H1 (cell line): Measurements from ENCODE around the gene HSD17B1. TPM values are rescaled to one million over a fixed set of nuclear protein-coding genes. Genes with fewer than 3 reads are reported as not detected.

Experiments
- CTCF ChIA-PET: fragments of 300-600 bp; sonication (Branson Sonifier 250); formaldehyde crosslinking; loops from one replicate; lab custom pipeline; 2021; ENCODE audit not compliant: partially characterized antibody; lab: Charles Lee
- POLR2A ChIA-PET: fragments of 300-600 bp; sonication (Branson Sonifier 250); formaldehyde crosslinking; loops from one replicate; lab custom pipeline; 2021; ENCODE audit warnings: inconsistent platforms; ENCODE audit not compliant: partially characterized antibody; lab: Charles Lee
- DNase-seq, 2 experiments: peaks; one replicate each; pipeline versions ENCODE4 v3.0.0 to v3.0.0-alpha.2; 2010 to 2022; ENCODE audit warnings: low spot score in 2 of 2, low read depth in 1 of 2, mixed read lengths in 1 of 2
- FAIRE-seq: peaks from 2 replicates; lab custom pipeline; 2011; peaks lifted over from hg19 to GRCh38; lab: Jason Lieb, UNC
- H2AFZ ChIP-seq: 2 replicates; pipeline ENCODE4 v1.8.1; 2012; ENCODE audit warnings: low read length, inconsistent platforms
- H2AK5ac ChIP-seq: 2 replicates; pipeline ENCODE4 v1.6.1; 2013; ENCODE audit warnings: low read depth, low read length
- H2BK120ac ChIP-seq: replicated peaks from 2 replicates; pipeline ENCODE3; 2013; ENCODE audit warnings: low read depth, low read length, inconsistent platforms
- H2BK12ac ChIP-seq: 2 replicates; pipeline ENCODE4 v1.6.1; 2013; ENCODE audit warnings: low read depth, low read length
- H2BK15ac ChIP-seq: 2 replicates; pipeline ENCODE4 v1.6.1; 2013; ENCODE audit warnings: low read length
- H2BK20ac ChIP-seq: 2 replicates; pipeline ENCODE4 v1.6.1; 2013; ENCODE audit warnings: low read length
- H2BK5ac ChIP-seq: 2 replicates; pipeline ENCODE4 v1.6.1; 2013; ENCODE audit warnings: low read depth, low read length
- H3K14ac ChIP-seq: 2 replicates; pipeline ENCODE4 v1.6.1; 2013; ENCODE audit warnings: inconsistent platforms; ENCODE audit not compliant: insufficient read length
- H3K18ac ChIP-seq: 2 replicates; pipeline ENCODE4 v1.6.1; 2013; ENCODE audit warnings: low read length; ENCODE audit errors: extremely low read depth
- H3K23ac ChIP-seq: 2 replicates; pipeline ENCODE4 v1.6.1; 2013; ENCODE audit warnings: inconsistent platforms; ENCODE audit not compliant: insufficient read length
- H3K23me2 ChIP-seq: 2 replicates; pipeline ENCODE4 v1.6.1; 2013; ENCODE audit warnings: low read depth, low read length
- H3K27ac ChIP-seq: 2 replicates; pipeline ENCODE4 v1.6.1; 2011; ENCODE audit warnings: low read depth, low read length, inconsistent platforms
- H3K27me3 ChIP-seq, 4 experiments: replicated peaks in 1 of 4; 1 replicate in 1 of 4; 2 replicates in 3 of 4; pipeline versions ENCODE4 v1.6.1 to v1.8.1; 2011 to 2013; ENCODE audit warnings: low read length in 3 of 4, mild to moderate bottlenecking in 3 of 4, inconsistent platforms in 2 of 4, mixed read lengths in 2 of 4, moderate library complexity in 1 of 4; ENCODE audit not compliant: control insufficient read depth in 3 of 4, insufficient read depth in 3 of 4; ENCODE audit errors: extremely low read depth in 1 of 4
- H3K36me3 ChIP-seq, 4 experiments: 2 replicates each; pipeline versions ENCODE4 v1.6.1 to v1.8.1; 2011 to 2013; ENCODE audit warnings: mild to moderate bottlenecking in 4 of 4, low read length in 3 of 4, moderate library complexity in 2 of 4, control low read depth in 1 of 4, inconsistent platforms in 1 of 4; ENCODE audit not compliant: insufficient read depth in 4 of 4, control insufficient read depth in 2 of 4
- H3K4ac ChIP-seq: replicated peaks from 2 replicates; pipeline ENCODE3; 2013; ENCODE audit warnings: low read length, low read depth, mixed read lengths, inconsistent platforms; ENCODE audit not compliant: insufficient read length
- H3K4me1 ChIP-seq, 4 experiments: replicated peaks in 1 of 4; 1 replicate in 1 of 4; 2 replicates in 3 of 4; pipeline versions ENCODE4 v1.6.1 to v1.8.1; 2011 to 2013; ENCODE audit warnings: low read length in 3 of 4, inconsistent platforms in 2 of 4, mixed read lengths in 1 of 4; ENCODE audit not compliant: insufficient read depth in 4 of 4, control insufficient read depth in 3 of 4
- H3K4me2 ChIP-seq, 2 experiments: 2 replicates each; pipeline versions ENCODE4 v1.6.1 to v1.8.1; 2011 to 2013; ENCODE audit warnings: low read depth in 2 of 2, low read length in 2 of 2, control low read depth in 1 of 2, inconsistent platforms in 1 of 2, mild to moderate bottlenecking in 1 of 2; ENCODE audit not compliant: insufficient read depth in 1 of 2
- H3K4me3 ChIP-seq, 4 experiments: fragments of 200-600, 300-600 bp in 1 of 4; sonication (generic), shearing (Covaris generic), sonication (Bioruptor Twin) in 1 of 4; 2 replicates each; pipeline versions ENCODE4 v1.5.1 to v1.8.1; 2011 to 2016; ENCODE audit warnings: low read length in 4 of 4, low read depth in 3 of 4, control low read depth in 2 of 4, inconsistent platforms in 2 of 4, mild to moderate bottlenecking in 2 of 4, mixed read lengths in 1 of 4, moderate library complexity in 1 of 4; ENCODE audit not compliant: insufficient read depth in 2 of 4; ENCODE audit errors: extremely low read depth in 1 of 4
- H3K56ac ChIP-seq: replicated peaks from 2 replicates; pipeline ENCODE3; 2013; ENCODE audit warnings: low read depth, mild to moderate bottlenecking, mixed read lengths, low read length, inconsistent platforms; ENCODE audit not compliant: insufficient read length
- H3K79me1 ChIP-seq: 2 replicates; pipeline ENCODE4 v1.6.1; 2013; ENCODE audit warnings: low read depth, low read length, control low read depth
- H3K79me2 ChIP-seq, 2 experiments: 2 replicates each; pipeline versions ENCODE4 v1.6.1 to v1.8.1; 2012 to 2013; ENCODE audit warnings: low read length in 2 of 2, mild to moderate bottlenecking in 2 of 2, inconsistent platforms in 1 of 2; ENCODE audit not compliant: insufficient read depth in 2 of 2, control insufficient read depth in 1 of 2
- H3K9ac ChIP-seq, 4 experiments: replicated peaks in 1 of 4; 1 replicate in 1 of 4; 2 replicates in 3 of 4; pipeline versions ENCODE4 v1.6.1 to v1.8.1; 2011 to 2013; ENCODE audit warnings: low read depth in 3 of 4, low read length in 3 of 4, control low read depth in 2 of 4, mild to moderate bottlenecking in 2 of 4, moderate library complexity in 2 of 4, inconsistent platforms in 1 of 4; ENCODE audit errors: extremely low read depth in 1 of 4
- H3K9me3 ChIP-seq, 2 experiments: 2 replicates each; pipeline versions ENCODE4 v1.6.1 to v1.8.1; 2012 to 2013; ENCODE audit warnings: mild to moderate bottlenecking in 2 of 2, moderate library complexity in 2 of 2, control low read depth in 1 of 2, inconsistent platforms in 1 of 2, low read depth in 1 of 2, low read length in 1 of 2, mixed read lengths in 1 of 2; ENCODE audit not compliant: insufficient read depth in 2 of 2
- H4K20me1 ChIP-seq, 2 experiments: replicated peaks in 1 of 2; 2 replicates each; pipeline versions ENCODE3 to v1.8.1; 2011 to 2013; ENCODE audit warnings: inconsistent platforms in 2 of 2, low read length in 2 of 2, mild to moderate bottlenecking in 1 of 2; ENCODE audit not compliant: insufficient read depth in 2 of 2, control insufficient read depth in 1 of 2
- H4K5ac ChIP-seq: 2 replicates; pipeline ENCODE4 v1.6.1; 2013; ENCODE audit warnings: low read length, low read depth, mixed read lengths, inconsistent platforms; ENCODE audit not compliant: insufficient read length
- H4K8ac ChIP-seq: 2 replicates; pipeline ENCODE4 v1.8.0; 2013; ENCODE audit warnings: mild to moderate bottlenecking, moderate library complexity, low read length, inconsistent platforms; ENCODE audit not compliant: insufficient read depth; ENCODE audit errors: extremely low read depth
- H4K91ac ChIP-seq: replicated peaks from 2 replicates; pipeline ENCODE3; 2013; ENCODE audit warnings: low read length, mixed read lengths, inconsistent platforms; ENCODE audit not compliant: insufficient read length
- CBX5 ChIP-seq: fragments of 300-800, 300-1000 bp; sonication (generic); IDR thresholded peaks from 2 replicates; pipeline ENCODE4 v1.7.1; 2016; ENCODE audit warnings: antibody characterized with exemption, low read length, low read depth
- CEBPB ChIP-seq: IDR thresholded peaks from 2 replicates; pipeline ENCODE4 v1.6.1; 2012; ENCODE audit warnings: low read depth, low read length
- HDAC2 ChIP-seq, 2 experiments: fragments of 300-600 bp in 1 of 2; sonication (generic) in 1 of 2; IDR thresholded peaks; 2 replicates each; pipeline ENCODE4 v1.6.1; 2011 to 2012; ENCODE audit warnings: low read depth in 2 of 2, low read length in 2 of 2, mild to moderate bottlenecking in 2 of 2, moderate library complexity in 2 of 2, borderline replicate concordance in 1 of 2, inconsistent platforms in 1 of 2
- SIN3A ChIP-seq, 2 experiments: IDR thresholded peaks in 1 of 2; conservative IDR thresholded peaks in 1 of 2; 2 replicates each; pipeline ENCODE4 v1.6.1; 2011 to 2012; ENCODE audit warnings: low read length in 2 of 2, improper control_type of control experiment in 1 of 2, low read depth in 1 of 2, mild to moderate bottlenecking in 1 of 2
- WGBS, 2 experiments: shearing (Covaris generic) in 1 of 2; methylation state at CpG; one replicate each; pipeline versions ENCODE4 v1.1.6 to v1.1.7; 2013 to 2015; ENCODE audit warnings: low lambda C conversion rate in 2 of 2, mixed read lengths in 2 of 2, inconsistent platforms in 1 of 2, low coverage in 1 of 2, missing lambda C conversion rate in 1 of 2; ENCODE audit not compliant: insufficient replicate concordance in 2 of 2, insufficient coverage in 1 of 2, insufficient read length in 1 of 2; ENCODE audit errors: extremely low coverage in 1 of 2, missing lambda C conversion rate in 1 of 2; 5-methylcytosine and 5-hydroxymethylcytosine counted together
- polyA plus RNA-seq, 7 experiments: library from polyadenylated mRNA; depleted of rRNA in 3 of 7; stranded (reverse) in 5 of 7; unstranded in 2 of 7; fragments of >200 nt in 5 of 7; fragments of 200-250 nt in 2 of 7; gene quantifications; 1 replicate in 5 of 7; 2 replicates in 1 of 7; 4 replicates in 1 of 7; pipeline versions ENCODE4 v1.2.1 to v1.2.3, GENCODE V29; 2011 to 2013; ENCODE audit warnings: missing spikeins in 2 of 7, mixed read lengths in 2 of 7
- total RNA-seq: library from RNA; stranded (reverse); fragmentation: NEBNext Ultra II Directional; extraction: Animal tissue kit (Norgen Biotek cat#: 25700); gene quantifications from 2 replicates; pipeline ENCODE4 v1.2.1, GENCODE V29; 2021
- TF ChIP-seq, protein P1 (sequence below): IDR thresholded peaks from 2 replicates; pipeline ENCODE4 v1.6.1; 2012; ENCODE audit warnings: inconsistent platforms

The HSD17B1 gene
- total and polyA plus RNA-seq, 2 of the 8 experiments (the other 6 are each of a cell fraction or from before 2014, with no cell fraction given) = 0.88 to 1.0 TPM

DNA sequence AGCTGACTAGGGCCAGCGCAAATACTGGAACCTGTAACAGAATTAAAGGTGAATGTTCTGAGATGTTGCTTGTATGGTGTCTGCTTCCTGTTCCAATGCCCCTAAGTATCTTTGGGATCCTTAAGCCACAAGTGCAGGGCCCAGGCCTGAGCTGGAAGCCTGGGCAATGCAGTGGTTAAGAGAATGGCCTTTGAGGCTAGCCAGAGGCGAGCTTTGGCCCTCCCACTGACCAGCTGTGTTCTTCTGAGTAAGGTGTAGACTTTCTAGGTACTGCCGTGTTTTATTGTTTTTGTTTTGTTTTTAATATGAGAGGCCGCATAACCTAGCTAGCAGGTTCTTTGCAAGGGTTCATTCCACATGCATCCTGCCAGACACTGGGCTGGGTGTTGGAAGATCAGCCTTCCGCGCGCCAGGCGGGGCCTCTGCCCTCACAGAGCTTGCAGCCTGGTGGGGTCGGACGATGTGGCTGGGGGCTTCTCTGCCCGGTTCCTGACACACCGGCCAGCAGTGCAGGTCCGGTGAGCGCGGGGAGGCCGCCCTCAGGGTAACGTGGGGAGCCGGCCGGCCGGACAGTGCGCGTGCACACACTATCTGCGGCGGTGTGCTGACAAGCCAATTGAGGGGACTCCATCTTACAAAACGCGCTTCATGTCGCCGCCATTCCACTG is 13.6 kb downstream of the HSD17B1 start:
- TF ChIP-seq HDAC2 (IDR thresholded peaks at IDR 0.05; ENCODE audit: borderline replicate concordance in 1 of 2, low read depth in 2 of 2, low read length in 2 of 2) (no peak), CBX5 (no peak), SIN3A (conservative IDR thresholded peaks at IDR 0.05 in 1 of 2, IDR thresholded peaks at IDR 0.05 in 1 of 2; ENCODE audit: low read depth in 1 of 2, low read length in 2 of 2) (no peak), CEBPB (no peak)
- TF ChIP-seq, protein P1, sequence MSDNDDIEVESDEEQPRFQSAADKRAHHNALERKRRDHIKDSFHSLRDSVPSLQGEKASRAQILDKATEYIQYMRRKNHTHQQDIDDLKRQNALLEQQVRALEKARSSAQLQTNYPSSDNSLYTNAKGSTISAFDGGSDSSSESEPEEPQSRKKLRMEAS = no peak

More for the DNA sequence above, 13.6 kb downstream of the HSD17B1 start:
- peak overlapping the region; percentile 81 for H4K91ac ChIP-seq
- H3K9ac ChIP-seq = peak overlapping the region in 2 of 4 experiments; percentile 56 to 60; a peak in 4 of 7 replicates
- no peak overlapping the region for H3K14ac ChIP-seq
- H3K79me2 ChIP-seq = peaks cover 9 to 22% of the 10 kb centered on the region in 2 experiments; a peak in 3 of 4 replicates
- peak overlapping the region; percentile 82 for H4K8ac ChIP-seq
- peak overlapping the region; percentile 29 for H2BK12ac ChIP-seq
- H3K4me1 ChIP-seq = peaks cover 0 to 21% (median 9%) of the 10 kb centered on the region in 4 experiments; a peak in 5 of 7 replicates
- H3K9me3 ChIP-seq = no peaks in the 10 kb centered on the region
- peak overlapping the region; percentile 44 to 81 (median 74); a peak in 7 of 8 replicates for H3K4me3 ChIP-seq
- H3K27ac ChIP-seq = peak overlapping the region; percentile 45
- WGBS, 2 experiments = 67% methylated on average over 28 of the region's 28 CpGs; no CpG with 5 or more reads in 1 of the 2 experiments
- CTCF ChIA-PET = interaction anchor here (1.0 to 3.9 kb wide), 5 partner anchors 11 to 48 kb away, joined by 3 to 22 read pairs (median 4); partner anchors contain the start of genes HSD17B1 and PSMC3IP
- H2BK120ac ChIP-seq = no peak overlapping the region
- no peak overlapping the region for H2BK15ac ChIP-seq
- H3K79me1 ChIP-seq = peaks cover 17% of the 10 kb centered on the region
- H3K36me3 ChIP-seq = peaks cover 15 to 35% (median 32%) of the 10 kb centered on the region in 4 experiments
- H2AK5ac ChIP-seq = no peak overlapping the region
- H2BK5ac ChIP-seq = peak overlapping the region; percentile 92
- H4K5ac ChIP-seq = peak overlapping the region; percentile 37
- no peaks in the 10 kb centered on the region for H3K27me3 ChIP-seq
- peaks cover 18% of the 10 kb centered on the region for H3K23me2 ChIP-seq
- H3K56ac ChIP-seq = no peak overlapping the region
- H4K20me1 ChIP-seq = peaks cover 0 to 1% of the 10 kb centered on the region in 2 experiments
- POLR2A ChIA-PET = interaction anchor here (0.8 to 8.1 kb wide), 7 partner anchors 10 to 411 kb away, joined by 3 to 74 read pairs (median 6); partner anchors contain the start of genes HSD17B1, PLEKHH3, PSMC3IP and RETREG3
- H3K18ac ChIP-seq = no peak overlapping the region
- H2BK20ac ChIP-seq = no peak overlapping the region
- no peak overlapping the region for H3K23ac ChIP-seq
- FAIRE-seq (no peak), DNase-seq (no peak)
- H2AFZ ChIP-seq = no peak overlapping the region
- peak overlapping the region; percentile 71 for H3K4ac ChIP-seq
- H3K4me2 ChIP-seq = peak overlapping the region; percentile 71 to 74
